HG02981 (cell line): ENCODE data around the gene SMOC2.

Experiments used
- ATAC-seq: cut with Tn5 transposase; IDR thresholded peaks from one replicate; pipeline ENCODE4 v1.9.1; 2021; ENCODE audit warnings: mild to moderate bottlenecking, moderate library complexity; ENCODE audit not compliant: unreplicated experiment

SMOC2 gene

DNA sequence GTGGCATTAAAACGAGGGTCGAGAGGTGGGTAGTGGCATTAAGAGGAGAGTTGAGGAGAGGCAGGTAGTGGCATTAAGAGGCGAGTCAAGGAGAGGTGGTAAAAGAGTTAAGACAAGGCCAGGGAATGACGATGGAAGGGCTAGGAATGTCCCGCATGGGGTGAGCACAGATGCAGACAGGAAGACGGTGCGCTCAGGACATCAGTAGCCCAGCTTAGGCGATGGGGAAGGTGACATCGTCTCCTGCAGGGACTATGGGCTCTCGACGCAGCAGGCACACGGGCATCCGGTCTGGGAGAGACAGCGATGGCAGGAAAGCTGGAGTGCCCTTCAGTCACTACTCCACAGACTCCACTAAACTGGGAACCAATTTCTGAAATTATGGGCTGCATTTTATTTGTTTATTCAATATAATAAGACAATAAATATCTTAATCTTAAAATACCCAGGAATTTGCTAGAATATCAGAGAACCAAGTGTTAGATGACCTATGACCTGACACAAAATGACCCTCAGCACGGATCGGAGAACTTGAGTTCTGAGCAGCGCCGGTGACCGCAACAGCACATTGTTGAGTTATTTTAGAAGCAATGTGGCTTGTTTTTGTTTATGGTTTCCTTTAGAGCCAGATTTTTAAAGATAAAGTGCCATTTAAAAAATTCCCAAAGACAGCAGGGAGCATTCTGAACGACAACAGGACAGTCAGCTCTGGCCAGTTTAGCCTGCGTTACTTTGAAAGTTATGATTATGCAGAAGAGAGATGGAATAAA, 177.7 kb downstream of the SMOC2 start:
- no peak for ATAC-seq

- ATAC-seq, result no peak
Observed at GRCh38 chr6:168619560-168620314, 178.8 kb downstream of the SMOC2 start.

DNA sequence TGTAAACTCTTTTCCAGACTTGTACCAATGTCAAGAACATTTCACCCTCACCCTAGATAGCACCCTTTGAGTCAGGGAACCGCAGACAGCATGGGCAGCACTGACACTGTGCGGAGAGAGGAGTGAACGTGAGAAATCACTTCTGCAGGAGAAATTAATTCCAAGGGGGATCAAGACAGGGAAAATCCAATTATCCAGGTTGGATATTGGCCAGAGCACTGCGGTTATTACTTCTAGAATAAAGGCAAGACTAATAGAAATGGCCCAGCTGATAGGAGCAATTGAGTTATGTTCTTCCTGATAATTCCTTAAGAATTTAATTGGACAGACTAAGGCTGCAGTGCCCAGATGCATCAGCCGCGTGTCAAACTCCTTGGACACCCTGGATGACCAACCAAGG, 179.6 kb downstream of the SMOC2 start:
- no peak for ATAC-seq

- no peak for ATAC-seq
Observed at GRCh38 chr6:168623736-168624135, 182.8 kb downstream of the SMOC2 start.

- ATAC-seq, result no peak
Observed at GRCh38 chr6:168624540-168624939, 183.6 kb downstream of the SMOC2 start.

DNA sequence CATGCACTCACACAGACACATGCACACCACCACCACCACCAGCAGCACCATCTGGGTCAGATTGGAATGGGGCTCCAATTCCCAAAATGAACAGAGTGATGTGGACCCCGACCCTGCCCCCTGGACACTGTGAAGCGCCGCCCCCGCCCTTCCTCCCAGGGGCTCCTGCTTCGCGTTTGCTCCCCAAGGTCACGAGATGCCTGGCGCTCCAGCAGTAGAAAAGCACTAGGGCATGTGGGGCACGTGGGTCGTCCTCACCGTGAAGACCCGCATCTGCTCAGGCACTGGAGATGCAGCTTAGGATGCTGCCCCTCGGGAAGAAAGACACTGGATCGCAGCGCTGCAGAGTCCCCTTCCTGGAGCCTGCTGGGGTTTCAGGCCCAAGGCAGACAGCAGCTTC, 184.0 kb downstream of the SMOC2 start:
- no peak for ATAC-seq

DNA sequence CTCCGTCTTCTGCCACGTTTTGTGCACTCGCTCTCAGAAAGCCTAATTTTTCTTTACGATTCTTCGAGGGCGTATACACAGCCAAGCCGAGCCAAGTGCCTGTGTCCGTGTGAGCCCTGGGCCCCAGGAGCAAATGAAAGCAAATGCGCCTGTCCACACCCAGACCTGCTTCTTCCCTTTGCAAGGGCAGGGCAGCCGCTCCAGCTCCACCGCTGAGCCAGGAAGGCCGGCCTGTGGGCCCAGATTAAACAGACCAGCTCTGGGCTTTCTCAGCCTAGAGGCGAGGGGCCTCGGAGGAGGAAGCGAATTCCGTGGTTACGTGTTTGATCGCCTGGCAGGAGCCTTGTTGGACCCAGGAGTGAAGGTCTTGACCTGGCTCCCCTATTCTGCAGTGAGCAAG, 184.6 kb downstream of the SMOC2 start:
- ATAC-seq, result no peak

- no peak for ATAC-seq
Observed at GRCh38 chr6:168626046-168626602, 185.1 kb downstream of the SMOC2 start.

- no peak for ATAC-seq
Observed at GRCh38 chr6:168627506-168628175, 186.7 kb downstream of the SMOC2 start.

- no peak for ATAC-seq
Observed at GRCh38 chr6:168628176-168628553, 187.2 kb downstream of the SMOC2 start.

GRCh38 chr6:168628732-168629245, 187.8 kb downstream of the SMOC2 start:
- ATAC-seq, result no peak

DNA sequence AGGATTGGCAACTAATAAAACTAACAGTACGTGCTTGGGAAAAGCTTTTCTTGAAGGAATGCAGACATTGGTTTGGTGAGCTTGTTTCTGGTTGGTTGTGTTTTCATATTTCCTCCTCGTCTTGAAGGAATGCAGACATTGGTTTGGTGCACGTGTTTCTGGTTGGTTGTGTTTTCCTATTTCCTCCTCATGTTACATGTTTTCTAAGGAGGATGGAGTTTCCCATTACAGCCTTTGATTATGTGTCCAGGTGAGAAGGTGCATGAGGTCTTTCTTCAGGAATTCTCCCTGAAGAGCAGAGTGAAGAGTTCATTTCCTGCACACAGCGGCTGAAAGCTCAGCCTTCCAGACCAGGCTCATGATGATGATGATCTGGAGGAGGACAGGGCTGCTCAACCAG, 190.6 kb downstream of the SMOC2 start:
- ATAC-seq, result no peak

GRCh38 chr6:168632694-168633093, 191.7 kb downstream of the SMOC2 start:
- ATAC-seq, result no peak

DNA sequence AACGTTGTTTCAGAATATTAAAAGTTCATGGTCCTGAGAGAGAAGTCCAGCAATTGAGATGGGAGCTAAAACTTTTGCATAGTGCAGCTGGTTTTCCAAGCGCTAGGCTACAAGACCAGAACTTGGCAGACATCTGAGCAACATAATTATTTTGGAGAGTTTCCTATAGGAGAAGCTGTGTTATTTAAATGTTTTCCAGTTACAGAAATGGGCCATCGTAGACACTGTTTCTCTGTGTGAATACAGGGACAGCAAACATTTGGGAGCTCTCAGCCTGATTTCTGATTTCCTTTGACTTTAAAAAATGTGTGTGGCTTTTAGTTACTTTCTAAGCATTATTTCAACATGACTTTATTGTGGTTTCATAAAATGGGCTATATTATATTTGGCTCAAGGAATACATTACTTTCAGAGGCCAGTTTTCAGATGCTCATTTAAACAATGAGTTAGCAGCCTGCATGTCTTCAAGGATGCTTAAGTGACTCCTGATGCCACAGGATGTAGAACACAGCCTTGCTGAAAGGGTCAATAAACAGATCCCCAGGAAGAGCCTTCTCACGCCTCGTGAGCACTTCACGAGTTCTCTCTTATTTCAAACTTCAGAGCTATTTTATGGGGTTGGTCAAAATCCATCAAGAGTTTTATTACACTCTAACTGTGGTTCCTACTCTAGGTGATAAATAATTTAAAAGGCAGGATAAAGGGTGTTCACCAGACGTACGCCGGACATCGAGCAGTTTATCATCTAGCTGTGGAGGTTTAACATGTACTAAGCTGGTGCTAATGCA, 193.8 kb downstream of the SMOC2 start:
- no peak for ATAC-seq

DNA sequence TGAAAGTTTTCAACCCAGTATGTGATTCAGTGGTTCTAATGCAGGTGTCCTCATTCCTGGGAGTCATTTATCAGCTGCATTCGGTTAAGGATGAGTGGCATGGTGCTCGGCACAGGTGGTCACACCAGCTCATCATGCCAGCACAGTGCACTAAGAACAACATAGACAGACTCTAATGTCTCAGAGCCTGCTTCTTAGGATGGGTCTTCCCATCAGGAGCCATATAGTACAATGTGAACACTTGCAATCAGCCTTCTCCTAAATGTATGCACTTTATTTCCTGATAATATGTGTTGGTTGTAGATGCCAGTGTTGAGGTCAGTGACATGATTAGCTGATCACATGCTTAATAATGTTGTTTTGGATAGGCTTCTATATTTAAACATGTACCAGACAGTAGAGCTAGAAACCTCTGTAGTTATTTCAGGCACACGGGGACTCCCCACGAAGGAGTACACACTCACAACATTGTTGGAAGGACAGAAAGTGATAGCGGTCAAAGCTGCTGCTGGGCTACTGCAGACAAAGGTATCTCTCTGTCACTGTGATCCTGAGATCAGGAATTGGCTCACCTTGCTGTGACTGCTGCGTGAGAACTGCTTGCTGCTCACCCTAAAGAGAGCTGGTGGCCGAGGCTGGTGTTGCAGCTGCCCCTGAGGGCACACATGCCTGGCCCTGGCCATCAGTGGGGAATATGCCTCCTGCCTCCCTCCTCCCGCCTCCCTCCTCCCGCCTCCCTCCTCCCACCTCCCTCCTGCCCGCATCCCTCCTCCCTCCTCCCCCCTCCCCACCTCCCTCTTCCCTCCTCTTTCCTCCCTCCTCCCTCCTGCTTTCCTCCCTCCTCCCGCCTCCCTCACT, 195.4 kb downstream of the SMOC2 start:
- ATAC-seq, result no peak

DNA sequence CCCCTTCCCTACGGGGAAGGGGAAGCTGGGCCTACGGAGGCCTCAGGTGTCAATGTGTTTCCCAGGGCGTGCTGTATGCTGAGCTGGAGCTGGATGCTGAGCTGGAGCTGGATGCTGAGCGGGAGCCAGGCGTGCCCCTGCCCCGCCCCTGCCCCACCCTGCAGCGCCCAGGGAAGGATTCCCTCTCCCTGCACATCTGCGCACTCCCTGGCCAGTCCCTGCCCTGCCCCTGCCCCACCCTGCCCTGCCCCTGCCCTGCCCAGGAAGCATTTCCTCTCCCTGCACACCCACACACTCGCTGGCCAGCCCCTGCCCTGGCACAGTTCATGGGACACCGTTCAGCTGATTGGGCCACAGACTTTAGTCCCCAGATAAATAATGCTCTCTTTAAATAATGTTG, 196.8 kb downstream of the SMOC2 start:
- no peak for ATAC-seq

GRCh38 chr6:168638468-168639271, 197.7 kb downstream of the SMOC2 start:
- ATAC-seq, result no peak

DNA sequence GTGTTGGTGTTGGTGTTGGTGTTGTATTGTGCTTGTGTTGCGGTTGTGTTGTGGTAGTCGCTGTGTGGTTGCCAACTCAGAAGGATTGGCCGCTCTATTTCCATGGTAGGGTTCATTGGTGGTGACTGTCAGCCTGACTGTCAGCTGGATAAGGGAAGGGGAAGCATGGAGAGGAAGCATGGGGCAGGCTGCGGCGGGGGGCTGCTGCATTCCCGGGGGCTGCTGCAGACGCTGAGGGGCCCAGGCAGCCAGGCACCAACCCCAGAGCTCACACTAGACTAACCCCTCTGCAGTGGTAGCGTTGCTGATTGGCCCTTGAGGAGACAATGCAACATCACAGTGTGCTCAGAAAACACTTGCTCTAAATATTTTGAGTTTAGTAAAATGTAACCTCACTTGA, 199.2 kb downstream of the SMOC2 start:
- ATAC-seq, result no peak

DNA sequence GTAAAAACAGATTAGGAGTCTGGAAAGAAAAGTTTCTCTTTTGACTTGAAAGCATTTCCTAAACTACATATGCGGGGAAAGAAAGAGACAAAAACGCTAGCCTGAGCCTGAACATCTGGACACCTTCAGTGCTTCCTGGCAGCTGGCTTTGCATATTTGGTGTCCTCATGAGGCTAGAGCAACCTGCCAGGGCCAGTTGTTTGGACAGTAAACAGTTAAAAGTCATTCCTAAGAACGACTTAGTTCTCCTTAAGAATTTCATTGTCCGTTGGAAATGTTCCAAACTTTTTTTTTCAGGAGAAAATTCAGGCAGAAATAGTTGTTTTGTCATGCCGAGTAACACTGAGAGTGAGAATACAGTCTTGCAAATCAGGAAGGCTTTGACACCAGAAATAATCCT, 199.8 kb downstream of the SMOC2 start:
- ATAC-seq, result no peak
